ENCODE measurements around the gene RSPH10B2. TPM values are rescaled to one million over a fixed set of nuclear protein-coding genes. Genes with fewer than 3 reads are reported as not detected.

Gene RSPH10B2
- total and polyA plus RNA-seq, 2 of the 13 experiments (the other 11 are each of a cell fraction or from before 2014, with no cell fraction given): 0.31 TPM; not detected in 1

GRCh38 chr7:6729492-6730342 lies 24.2 kb upstream of the RSPH10B2 start (continued):
- TF ChIP-seq HOXA9 (CRISPR knock-in tag; IDR thresholded peaks at IDR 0.05; ENCODE audit: borderline replicate concordance) (peak; percentile 71; the same call in 1 of the 2 replicates), SRF (IDR thresholded peaks at IDR 0.05; ENCODE audit: low read depth, low read length) (peak; percentile 50; the same call in 1 of the 2 replicates), TP53 (CRISPR knock-in tag; conservative IDR thresholded peaks at IDR 0.05) (peak; percentile 52; the same call in 1 of the 2 replicates), NFE2L1 (CRISPR knock-in tag; IDR thresholded peaks at IDR 0.05; ENCODE audit: borderline replicate concordance) (no peak), HMGA1 (CRISPR knock-in tag; conservative IDR thresholded peaks at IDR 0.05) (no peak), ZNF724P (CRISPR knock-in tag; IDR thresholded peaks at IDR 0.05; ENCODE audit: borderline replicate concordance) (peak; percentile 53; the same call in 1 of the 2 replicates), JUN (CRISPR knock-in tag; IDR thresholded peaks at IDR 0.05) (no peak), SKIL (CRISPR knock-in tag; IDR thresholded peaks at IDR 0.05; ENCODE audit: borderline replicate concordance) (no peak), MAZ (IDR thresholded peaks at IDR 0.05; ENCODE audit: borderline replicate concordance, low read depth, low read length) (no peak), MAZ (CRISPR knock-in tag; IDR thresholded peaks at IDR 0.05; ENCODE audit: low read depth) (peak; percentile 69; the same call in 1 of the 2 replicates), ZKSCAN8 (CRISPR knock-in tag; IDR thresholded peaks at IDR 0.05; ENCODE audit: borderline replicate concordance) (peak; percentile 51; the same call in 1 of the 2 replicates), MTERF4 (CRISPR knock-in tag; IDR thresholded peaks at IDR 0.05) (no peak; the same call in 1 of the 2 replicates), HNRNPUL1 (IDR thresholded peaks at IDR 0.05; ENCODE audit: low read depth, low read length) (no peak), ZNF549 (CRISPR knock-in tag; IDR thresholded peaks at IDR 0.05) (no peak), KMT2A (CRISPR knock-in tag; IDR thresholded peaks at IDR 0.05) (no peak), GPBP1L1 (CRISPR knock-in tag; IDR thresholded peaks at IDR 0.05) (no peak), PLRG1 (conservative IDR thresholded peaks at IDR 0.05) (no peak), ZNF3 (CRISPR knock-in tag; IDR thresholded peaks at IDR 0.05) (no peak), ARNT2 (CRISPR knock-in tag; IDR thresholded peaks at IDR 0.05; ENCODE audit: low read depth) (peak; percentile 80), PAWR (CRISPR knock-in tag; IDR thresholded peaks at IDR 0.05; ENCODE audit: borderline replicate concordance) (no peak), HMG20B (CRISPR knock-in tag; conservative IDR thresholded peaks at IDR 0.05) (no peak), SALL1 (CRISPR knock-in tag; IDR thresholded peaks at IDR 0.05) (peak; percentile 70), ZNF740 (CRISPR knock-in tag; IDR thresholded peaks at IDR 0.05) (peak; percentile 66; the same call in 1 of the 2 replicates), TARDBP (CRISPR knock-in tag; IDR thresholded peaks at IDR 0.05) (no peak; the same call in 1 of the 2 replicates), ZNF543 (CRISPR knock-in tag; IDR thresholded peaks at IDR 0.05) (peak; percentile 60; the same call in 1 of the 2 replicates), ZFP36L1 (CRISPR knock-in tag; IDR thresholded peaks at IDR 0.05) (no peak)

Measured in HepG2 (cell line).